A673 (cell line): ENCODE measurements around the gene ACSF3. TPM values are rescaled to one million over a fixed set of nuclear protein-coding genes. Genes with fewer than 3 reads are reported as not detected.

Experiments used
- BruUV-seq: library from RNA; stranded (reverse); fragments of 400-500 nt; replicated peaks from 2 replicates; lab custom pipeline; 2021; lab: Mats Ljungman, UMichigan
- CTCF ChIA-PET: fragments of 300-600 bp; sonication (Branson Sonifier 250); formaldehyde crosslinking; loops from one replicate; lab custom pipeline; 2022; ENCODE audit warnings: antibody characterized with exemption; lab: Charles Lee
- POLR2A ChIA-PET: fragments of 300-600 bp; sonication (Branson Sonifier 250); formaldehyde crosslinking; loops from one replicate; lab custom pipeline; 2022; ENCODE audit warnings: antibody characterized with exemption; ENCODE audit not compliant: low non-redundant PET; lab: Charles Lee
- DNase-seq: peaks from one replicate; pipeline ENCODE4 v3.0.0-alpha.2; 2015; ENCODE audit warnings: low spot score
- H3K27ac ChIP-seq: fragments of 200-600 bp; sonication (generic); 2 replicates; pipeline ENCODE4 v1.5.1; 2016; ENCODE audit warnings: mixed run types, low read depth, mild to moderate bottlenecking, mixed read lengths, antibody characterized with exemption, low read length; ENCODE audit not compliant: poor library complexity, severe bottlenecking
- H3K27me3 ChIP-seq: fragments of 200-600 bp; sonication (generic); replicated peaks from 2 replicates; pipeline ENCODE4 v1.6.1; 2017; ENCODE audit warnings: mixed run types, low read depth, mild to moderate bottlenecking, mixed read lengths, antibody characterized with exemption, low read length; ENCODE audit not compliant: insufficient read depth, poor library complexity
- H3K36me3 ChIP-seq: fragments of 200-600 bp; sonication (generic); 2 replicates; pipeline ENCODE4 v1.6.1; 2016; ENCODE audit warnings: mixed run types, mild to moderate bottlenecking, mixed read lengths, antibody characterized with exemption, low read length; ENCODE audit not compliant: insufficient read depth, poor library complexity, severe bottlenecking
- H3K4me1 ChIP-seq: fragments of 200-600 bp; sonication (generic); 2 replicates; pipeline ENCODE4 v1.6.1; 2017; ENCODE audit warnings: mixed run types, mild to moderate bottlenecking, mixed read lengths, antibody characterized with exemption, low read length; ENCODE audit not compliant: insufficient read depth, poor library complexity, severe bottlenecking
- H3K4me3 ChIP-seq: fragments of 200-600 bp; sonication (generic); 2 replicates; pipeline ENCODE4 v1.5.1; 2016; ENCODE audit warnings: low read depth, mixed run types, mild to moderate bottlenecking, mixed read lengths, low read length; ENCODE audit not compliant: poor library complexity, severe bottlenecking
- H3K9me3 ChIP-seq: fragments of 200-600 bp; sonication (generic); 2 replicates; pipeline ENCODE4 v1.6.1; 2016; ENCODE audit warnings: mixed run types, low read depth, mild to moderate bottlenecking, mixed read lengths, antibody characterized with exemption, low read length; ENCODE audit not compliant: poor library complexity, severe bottlenecking
- EZH2 ChIP-seq: fragments of 200-600 bp; sonication (generic); IDR thresholded peaks from 2 replicates; pipeline ENCODE4 v1.6.1; 2017; ENCODE audit warnings: borderline replicate concordance, low read depth, mild to moderate bottlenecking, mixed read lengths, antibody characterized with exemption, low read length; ENCODE audit not compliant: poor library complexity, severe bottlenecking
- intact Hi-C: fragments of 100-400 bp; cut with micrococcal nuclease; formaldehyde crosslinking; loops from one replicate; pipeline ENCODE4 v1.10.0; 2022; ENCODE audit not compliant: unreplicated experiment
- total RNA-seq: library from RNA; stranded (reverse); gene quantifications from 2 replicates; pipeline ENCODE4 v1.2.3, GENCODE V29; 2021
- TF ChIP-seq, protein P1 (sequence below): fragments of 300-800, 200-600 bp; sonication (generic); conservative IDR thresholded peaks from 2 replicates; pipeline ENCODE4 v1.5.1; 2017; ENCODE audit warnings: low read depth, mild to moderate bottlenecking, antibody characterized with exemption, low read length, moderate library complexity, mixed read lengths

Gene ACSF3
- total RNA-seq, 1 experiment from 2014 or later, result 27.7 TPM

DNA sequence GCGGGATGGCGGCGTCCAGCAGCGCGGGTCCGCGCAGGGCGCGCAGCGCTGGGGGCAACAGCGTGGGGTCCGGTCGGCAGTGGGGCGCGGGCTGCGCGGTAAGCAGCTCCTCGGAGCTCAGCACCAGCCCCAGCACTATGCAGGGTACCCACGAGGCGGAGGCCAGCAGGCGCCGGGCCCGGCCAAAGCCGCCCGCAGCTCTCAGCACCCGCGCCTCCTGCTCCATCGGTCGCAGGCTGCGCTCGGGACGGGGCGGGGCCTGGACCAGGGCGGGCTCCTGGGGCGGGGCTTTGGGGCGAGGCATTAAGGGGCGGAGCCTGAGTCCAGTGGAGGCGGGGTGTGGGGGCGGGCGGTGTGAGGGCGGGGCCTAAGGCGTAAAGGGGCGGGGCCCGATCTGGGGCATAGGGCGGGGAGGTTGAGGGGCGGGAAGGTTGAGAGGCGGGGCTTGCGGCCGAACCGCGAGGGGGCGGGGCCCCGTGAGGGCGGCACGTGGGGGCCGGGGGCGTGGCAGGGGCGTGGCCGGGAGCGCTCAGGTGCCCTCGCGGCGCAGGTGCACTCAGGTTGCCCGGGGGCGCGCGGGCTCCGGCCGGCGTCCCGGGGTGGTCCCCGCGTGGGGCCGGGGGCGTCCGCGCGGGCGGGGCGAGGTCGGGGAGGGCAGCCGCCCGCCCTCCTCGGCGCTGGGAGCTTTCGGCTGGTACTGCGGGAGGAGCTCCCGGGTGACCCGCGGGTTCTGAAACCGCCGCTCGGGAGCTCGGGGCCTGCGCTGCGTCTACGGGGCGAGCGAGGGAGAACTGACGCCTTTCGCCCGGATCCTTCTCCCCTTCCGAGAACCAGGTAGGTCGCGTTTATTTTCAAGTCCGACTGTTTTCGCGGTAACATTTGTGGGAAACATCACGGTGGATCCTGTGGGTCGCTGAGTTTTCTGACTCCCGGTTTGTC is 108.1 kb downstream of the ACSF3 start:
- intact Hi-C loops, result no loop called here

DNA sequence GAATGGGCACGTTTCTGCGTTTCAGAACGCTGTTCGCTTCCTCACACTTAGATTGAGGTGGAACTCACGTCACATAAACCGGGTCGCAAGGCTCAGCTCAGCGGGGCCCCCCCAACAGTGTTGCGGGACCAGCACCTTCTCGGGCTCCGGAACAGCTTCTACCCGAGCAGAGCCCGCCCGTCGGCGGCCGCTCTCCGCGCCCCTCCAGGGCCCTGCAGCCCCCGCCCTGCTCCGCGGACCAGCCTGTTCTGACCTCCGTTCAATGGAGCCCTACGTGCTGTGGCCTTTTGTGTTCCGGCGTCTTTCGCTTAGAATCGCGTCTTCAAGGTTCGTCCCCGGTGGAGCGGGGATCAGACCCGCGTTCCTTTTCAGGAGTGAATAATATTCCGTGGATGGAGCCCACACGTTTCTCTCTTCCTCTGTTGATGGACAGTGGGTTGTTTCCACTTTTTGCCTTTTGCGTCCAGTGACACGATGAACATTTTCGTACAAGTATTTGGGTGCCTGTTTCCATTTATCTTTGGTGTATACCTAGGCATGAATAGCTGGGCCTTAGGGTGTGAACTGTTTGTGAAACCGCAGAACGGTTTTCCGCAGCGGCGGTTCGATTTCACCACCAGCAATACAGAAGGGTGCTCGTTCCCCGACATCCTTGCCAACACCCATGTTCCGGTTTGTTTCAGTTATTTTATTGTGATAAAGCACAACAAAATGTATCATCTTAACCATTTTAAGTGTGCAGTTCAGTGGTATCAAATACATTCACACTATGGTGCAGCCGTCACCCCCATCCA is 109.0 kb downstream of the ACSF3 start:
- Histone ChIP-seq H3K27ac (no peak overlapping the region), H3K4me1 (peaks cover 7% of the 10 kb centered on the region), H3K36me3 (no peaks in the 10 kb centered on the region), H3K9me3 (no peaks in the 10 kb centered on the region), H3K27me3 (peaks cover 30% of the 10 kb centered on the region), H3K4me3 (peak overlapping the region; percentile 38)
- intact Hi-C loops, result no loop called here
- no peak for TF ChIP-seq EZH2
- TF ChIP-seq, protein P1, sequence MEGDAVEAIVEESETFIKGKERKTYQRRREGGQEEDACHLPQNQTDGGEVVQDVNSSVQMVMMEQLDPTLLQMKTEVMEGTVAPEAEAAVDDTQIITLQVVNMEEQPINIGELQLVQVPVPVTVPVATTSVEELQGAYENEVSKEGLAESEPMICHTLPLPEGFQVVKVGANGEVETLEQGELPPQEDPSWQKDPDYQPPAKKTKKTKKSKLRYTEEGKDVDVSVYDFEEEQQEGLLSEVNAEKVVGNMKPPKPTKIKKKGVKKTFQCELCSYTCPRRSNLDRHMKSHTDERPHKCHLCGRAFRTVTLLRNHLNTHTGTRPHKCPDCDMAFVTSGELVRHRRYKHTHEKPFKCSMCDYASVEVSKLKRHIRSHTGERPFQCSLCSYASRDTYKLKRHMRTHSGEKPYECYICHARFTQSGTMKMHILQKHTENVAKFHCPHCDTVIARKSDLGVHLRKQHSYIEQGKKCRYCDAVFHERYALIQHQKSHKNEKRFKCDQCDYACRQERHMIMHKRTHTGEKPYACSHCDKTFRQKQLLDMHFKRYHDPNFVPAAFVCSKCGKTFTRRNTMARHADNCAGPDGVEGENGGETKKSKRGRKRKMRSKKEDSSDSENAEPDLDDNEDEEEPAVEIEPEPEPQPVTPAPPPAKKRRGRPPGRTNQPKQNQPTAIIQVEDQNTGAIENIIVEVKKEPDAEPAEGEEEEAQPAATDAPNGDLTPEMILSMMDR, result no peak
- DNase-seq, result no peak
- CTCF ChIA-PET, result no interaction called here
- no TSS peak for BruUV-seq
- POLR2A ChIA-PET, result no interaction called here

More for the DNA sequence above, 108.1 kb downstream of the ACSF3 start:
- Histone ChIP-seq H3K4me3 (peak overlapping the region; percentile 38), H3K27me3 (peaks cover 30% of the 10 kb centered on the region), H3K4me1 (peaks cover 7% of the 10 kb centered on the region), H3K9me3 (no peaks in the 10 kb centered on the region), H3K36me3 (no peaks in the 10 kb centered on the region), H3K27ac (no peak overlapping the region)
- CTCF ChIA-PET, result interaction anchor here (0.7 kb wide), 1 partner anchor 1247 kb away, joined by 8 read pairs; no protein-coding TSS in a partner anchor
- DNase-seq, result peak; percentile 85
- BruUV-seq, result no TSS peak
- TF ChIP-seq EZH2, result no peak
- TF ChIP-seq, protein P1, result no peak
- POLR2A ChIA-PET, result no interaction called here

Other genes with a start within 250 kb of the ACSF3 start
- 54.8 and 60.6 TPM in 2 replicates for gene GALNS, start 236.9 kb upstream of the ACSF3 start, total RNA-seq
- 89.9 and 98.6 TPM in 2 replicates for gene TRAPPC2L, start 236.7 kb upstream of the ACSF3 start, total RNA-seq
- gene PABPN1L, start 227.2 kb upstream of the ACSF3 start, total RNA-seq, result not detected in 2 replicates
- gene CBFA2T3, start 116.6 kb upstream of the ACSF3 start, total RNA-seq, result 1.7 and 2.2 TPM in 2 replicates
- 0.13 and 0.24 TPM in 2 replicates for gene CDH15, start 77.9 kb downstream of the ACSF3 start, total RNA-seq
- 0.47 and 1.0 TPM in 2 replicates for gene SLC22A31, start 106.7 kb downstream of the ACSF3 start, total RNA-seq
- 11.8 and 14.0 TPM in 2 replicates for gene ZNF778, start 123.9 kb downstream of the ACSF3 start, total RNA-seq